CD14-positive monocyte (primary cell): ENCODE results near the gene ENPP5. TPM values are rescaled to one million over a fixed set of nuclear protein-coding genes. Genes with fewer than 3 reads are reported as not detected.

Experiments
- DNase-seq, 3 donors: peaks; one replicate each; pipeline ENCODE4 v3.0.0-alpha.2; 2011 to 2022
- H2AFZ ChIP-seq: 2 replicates; pipeline ENCODE4 v1.6.0; 2012; ENCODE audit warnings: mild to moderate bottlenecking, low read depth, low read length, inconsistent platforms; ENCODE audit not compliant: insufficient read depth, poor library complexity, severe bottlenecking
- H3K27ac ChIP-seq, 2 donors: 1 replicate in 1 of 2; 2 replicates in 1 of 2; pipeline ENCODE4 v1.5.1; 2012 to 2013; ENCODE audit warnings: low read length in 2 of 2, control low read depth in 1 of 2, inconsistent platforms in 1 of 2, low read depth in 1 of 2, mild to moderate bottlenecking in 1 of 2
- H3K27me3 ChIP-seq, 2 donors: one replicate each; pipeline versions ENCODE4 v1.6.0 to v1.6.1; 2011 to 2013; ENCODE audit warnings: low read length in 2 of 2; ENCODE audit not compliant: control insufficient read depth in 2 of 2, insufficient read depth in 2 of 2
- H3K36me3 ChIP-seq, 2 donors: replicated peaks in 1 of 2; 1 replicate in 1 of 2; 2 replicates in 1 of 2; pipeline versions ENCODE4 v1.5.1 to v1.6.1; 2012 to 2013; ENCODE audit warnings: low read length in 2 of 2, control low read depth in 1 of 2, inconsistent platforms in 1 of 2, mild to moderate bottlenecking in 1 of 2; ENCODE audit not compliant: insufficient read depth in 2 of 2, control insufficient read depth in 1 of 2
- H3K4me1 ChIP-seq, 2 donors: 1 replicate in 1 of 2; 2 replicates in 1 of 2; pipeline versions ENCODE4 v1.5.1 to v1.6.1; 2012 to 2013; ENCODE audit warnings: low read length in 2 of 2, control low read depth in 1 of 2, inconsistent platforms in 1 of 2, mild to moderate bottlenecking in 1 of 2, moderate library complexity in 1 of 2; ENCODE audit not compliant: insufficient read depth in 2 of 2, control insufficient read depth in 1 of 2
- H3K4me2 ChIP-seq: replicated peaks from 2 replicates; pipeline ENCODE3; 2012; ENCODE audit warnings: low read length, moderate library complexity, mild to moderate bottlenecking; ENCODE audit not compliant: poor library complexity, severe bottlenecking; ENCODE audit errors: extremely low read depth
- H3K4me3 ChIP-seq, 3 experiments: fragments of 200-600 bp in 1 of 3; sonication (generic) in 1 of 3; replicated peaks in 1 of 3; 1 replicate in 2 of 3; 2 replicates in 1 of 3; pipeline ENCODE4 v1.5.1; 2011 to 2013; ENCODE audit warnings: low read length in 3 of 3, mild to moderate bottlenecking in 3 of 3, control low read depth in 2 of 3, low read depth in 2 of 3, inconsistent platforms in 1 of 3, moderate library complexity in 1 of 3
- H3K79me2 ChIP-seq: 2 replicates; pipeline ENCODE4 v1.6.0; 2012; ENCODE audit warnings: mild to moderate bottlenecking, control low read depth, inconsistent platforms, low read length, moderate library complexity; ENCODE audit not compliant: insufficient read depth
- H3K9ac ChIP-seq: 2 replicates; pipeline ENCODE4 v1.6.0; 2017; ENCODE audit warnings: low read length, mild to moderate bottlenecking; ENCODE audit not compliant: insufficient read depth, poor library complexity, severe bottlenecking
- H3K9me3 ChIP-seq, 2 donors: replicated peaks in 1 of 2; 1 replicate in 1 of 2; 2 replicates in 1 of 2; pipeline versions ENCODE4 v1.5.1 to v1.6.1; 2012 to 2013; ENCODE audit warnings: low read length in 2 of 2, control low read depth in 1 of 2; ENCODE audit not compliant: control insufficient read depth in 1 of 2, insufficient read depth in 1 of 2
- H4K20me1 ChIP-seq: 2 replicates; pipeline ENCODE4 v1.6.0; 2012; ENCODE audit warnings: mild to moderate bottlenecking, low read length, control low read depth, moderate library complexity; ENCODE audit not compliant: insufficient read depth
- H3K27ac Mint-ChIP-seq, 7 donors: one replicate each; pipeline ENCODE4 v1.8.0; 2020; ENCODE audit warnings: mild to moderate bottlenecking in 7 of 7, mixed read lengths in 7 of 7, moderate library complexity in 6 of 7, inconsistent platforms in 2 of 7
- H3K27me3 Mint-ChIP-seq, 3 donors: one replicate each; pipeline ENCODE4 v1.8.0; 2021 to 2022; ENCODE audit warnings: low read depth in 3 of 3, mild to moderate bottlenecking in 3 of 3, mixed read lengths in 3 of 3, moderate library complexity in 3 of 3, inconsistent platforms in 1 of 3
- H3K36me3 Mint-ChIP-seq, 2 donors: one replicate each; pipeline ENCODE4 v1.8.0; 2020; ENCODE audit warnings: mixed read lengths in 2 of 2, inconsistent platforms in 1 of 2, mild to moderate bottlenecking in 1 of 2
- H3K4me1 Mint-ChIP-seq: one replicate; pipeline ENCODE4 v1.8.0; 2020; ENCODE audit warnings: mild to moderate bottlenecking, mixed read lengths
- H3K4me3 Mint-ChIP-seq, 2 donors: one replicate each; pipeline ENCODE4 v1.8.0; 2020; ENCODE audit warnings: mild to moderate bottlenecking in 2 of 2, mixed read lengths in 2 of 2, moderate library complexity in 1 of 2
- H3K9me3 Mint-ChIP-seq, 7 donors: one replicate each; pipeline ENCODE4 v1.8.0; 2020 to 2022; ENCODE audit warnings: mixed read lengths in 7 of 7, mild to moderate bottlenecking in 6 of 7, moderate library complexity in 6 of 7, inconsistent platforms in 2 of 7
- CTCF ChIP-seq: fragments of 200-600 bp; IDR thresholded peaks from one replicate; pipeline ENCODE4 v1.8.0; 2022; ENCODE audit warnings: antibody characterized with exemption, mild to moderate bottlenecking
- WGBS: methylation state at CpG from one replicate; pipeline ENCODE4 v1.1.5; 2013; ENCODE audit warnings: missing lambda C conversion rate; ENCODE audit not compliant: insufficient coverage; 5-methylcytosine and 5-hydroxymethylcytosine counted together
- intact Hi-C, 2 donors: fragments of 100-400 bp; cut with micrococcal nuclease; formaldehyde crosslinking; loops; one replicate each; pipeline versions ENCODE4 v1.15.0 to v1.15.1; 2023
- polyA plus RNA-seq, 3 donors: library from polyadenylated mRNA; depleted of rRNA in 1 of 3; unstranded in 2 of 3; stranded (reverse) in 1 of 3; fragments of 300-500 nt in 2 of 3; fragments of >200 nt in 1 of 3; fragmentation: Illumina TruSeq in 2 of 3; gene quantifications; 1 replicate in 2 of 3; 2 replicates in 1 of 3; pipeline ENCODE4 v1.2.3, GENCODE V29; 2012 to 2021

ENPP5 gene
- polyA plus RNA-seq, 3 donors, result not detected

GRCh38 chr6:46175976-46176375 is 5.2 kb upstream of the ENPP5 start:
- Histone ChIP-seq H3K4me2 (no peak overlapping the region), H4K20me1 (no peaks in the 10 kb centered on the region), H3K4me3 (no peak overlapping the region), H3K79me2 (no peaks in the 10 kb centered on the region), H3K36me3 (no peaks in the 10 kb centered on the region), H3K27ac (no peak overlapping the region), H3K4me1 (peaks cover 3 to 4% of the 10 kb centered on the region in 2 donors), H2AFZ (no peak overlapping the region), H3K9ac (no peak overlapping the region), H3K27me3 (peaks cover 2 to 8% of the 10 kb centered on the region in 2 donors), H3K9me3 (no peaks in the 10 kb centered on the region)
- H3K9me3 Mint-ChIP-seq, result no peaks in the 10 kb centered on the region
- peaks cover 2 to 14% (median 13%) of the 10 kb centered on the region in 3 donors for H3K27me3 Mint-ChIP-seq
- no peak overlapping the region for H3K4me3 Mint-ChIP-seq
- WGBS, result no CpG with 5 or more reads among the region's 3 CpGs
- H3K36me3 Mint-ChIP-seq, result no peaks in the 10 kb centered on the region
- peaks cover 6% of the 10 kb centered on the region for H3K4me1 Mint-ChIP-seq
- TF ChIP-seq CTCF, result no peak
- intact Hi-C loops, result no loop called here
- DNase-seq, result no peak
- no peak overlapping the region for H3K27ac Mint-ChIP-seq

GRCh38 chr6:46175446-46175845 is 4.7 kb upstream of the ENPP5 start:
- Histone ChIP-seq H3K79me2 (no peaks in the 10 kb centered on the region), H3K4me1 (peaks cover 8 to 9% of the 10 kb centered on the region in 2 donors), H3K9me3 (no peaks in the 10 kb centered on the region), H3K4me3 (no peak overlapping the region), H3K4me2 (no peak overlapping the region), H3K27ac (no peak overlapping the region), H3K27me3 (peaks cover 4 to 13% of the 10 kb centered on the region in 2 donors), H3K9ac (no peak overlapping the region), H3K36me3 (no peaks in the 10 kb centered on the region), H2AFZ (no peak overlapping the region), H4K20me1 (no peaks in the 10 kb centered on the region)
- Mint-ChIP-seq H3K27me3 (peaks cover 6 to 19% (median 15%) of the 10 kb centered on the region in 3 donors), H3K9me3 (peaks cover 0 to 2% (median 0%) of the 10 kb centered on the region in 7 donors), H3K4me3 (no peak overlapping the region), H3K27ac (peak overlapping the region in 1 of 7 donors; percentile 21), H3K4me1 (peaks cover 9% of the 10 kb centered on the region), H3K36me3 (no peaks in the 10 kb centered on the region)
- intact Hi-C loops, result no loop called here
- no CpG with 5 or more reads among the region's 4 CpGs for WGBS
- no peak for DNase-seq
- TF ChIP-seq CTCF, result no peak
